Activated CD4-positive, alpha-beta T cell treated with anti-CD3 and anti-CD28 coated beads for 1 hour (primary cell): ENCODE data around the gene HELZ2.
"Not testable (repeated sequence)": the region's sequence is repeated elsewhere in the genome, so short reads cannot be mapped to it uniquely, and the experiment has no call there.

Experiments used
- DNase-seq: peaks from one replicate; pipeline ENCODE4 v3.0.0-alpha.2; 2020

Gene HELZ2

GRCh38 chr20:63574156-63574828, at the start of gene HELZ2:
TSS of gene HELZ2 (minus strand) at chr20:63574239. CDS start at chr20:63572385, 1,854 bp downstream.
- peak; percentile 77 for DNase-seq

GRCh38 chr20:63622732-63623131, 48.7 kb upstream of the HELZ2 start:
- no peak for DNase-seq

DNA sequence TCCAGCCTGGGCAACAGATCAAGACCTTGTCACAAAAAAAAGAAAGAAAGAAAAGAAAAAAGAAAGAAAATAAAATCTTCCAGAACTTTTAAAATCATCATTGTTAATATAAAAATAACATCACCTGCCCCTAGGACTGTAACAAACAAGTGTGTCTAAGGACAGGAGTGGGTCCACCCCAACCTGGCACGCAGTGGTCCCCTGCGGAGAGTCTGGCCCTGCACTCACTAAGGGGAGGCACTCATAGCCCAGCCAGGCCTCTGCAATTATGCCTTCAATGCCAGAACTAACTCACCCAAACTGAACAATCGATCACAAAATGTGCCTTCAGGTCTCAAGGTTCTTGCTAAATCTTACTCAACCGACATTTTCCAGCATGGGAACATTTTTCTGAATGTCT, 48.1 kb upstream of the HELZ2 start:
- no peak for DNase-seq

DNA sequence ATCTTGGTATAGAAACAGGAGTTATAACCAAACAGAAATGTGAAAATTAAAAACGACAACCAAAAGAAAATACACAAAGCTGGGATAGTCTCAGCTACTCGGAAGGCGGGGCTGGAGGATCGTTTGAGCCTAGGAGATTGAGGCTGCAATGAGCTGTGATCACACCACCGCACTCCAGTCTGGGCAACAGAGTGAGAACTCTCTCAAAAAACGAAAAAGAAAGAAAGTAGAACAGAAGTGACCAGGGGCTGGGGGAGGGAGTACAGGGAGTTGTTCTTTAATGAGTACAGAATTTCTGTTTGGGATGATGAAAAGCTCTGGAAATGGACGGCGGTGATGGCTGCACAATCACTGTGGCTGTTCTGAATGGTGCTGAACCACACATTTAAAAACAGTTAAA, 47.0 kb upstream of the HELZ2 start:
- no peak for DNase-seq

- DNase-seq = no peak
Observed at GRCh38 chr20:63619505-63619904, 45.5 kb upstream of the HELZ2 start.

- DNase-seq = no peak
Observed at GRCh38 chr20:63619086-63619485, 45.0 kb upstream of the HELZ2 start.

GRCh38 chr20:63618291-63618980, 44.4 kb upstream of the HELZ2 start:
- no peak for DNase-seq

- DNase-seq = no peak
Observed at GRCh38 chr20:63617876-63618265, 43.8 kb upstream of the HELZ2 start.

GRCh38 chr20:63617092-63617875, 43.2 kb upstream of the HELZ2 start:
- no peak for DNase-seq

DNA sequence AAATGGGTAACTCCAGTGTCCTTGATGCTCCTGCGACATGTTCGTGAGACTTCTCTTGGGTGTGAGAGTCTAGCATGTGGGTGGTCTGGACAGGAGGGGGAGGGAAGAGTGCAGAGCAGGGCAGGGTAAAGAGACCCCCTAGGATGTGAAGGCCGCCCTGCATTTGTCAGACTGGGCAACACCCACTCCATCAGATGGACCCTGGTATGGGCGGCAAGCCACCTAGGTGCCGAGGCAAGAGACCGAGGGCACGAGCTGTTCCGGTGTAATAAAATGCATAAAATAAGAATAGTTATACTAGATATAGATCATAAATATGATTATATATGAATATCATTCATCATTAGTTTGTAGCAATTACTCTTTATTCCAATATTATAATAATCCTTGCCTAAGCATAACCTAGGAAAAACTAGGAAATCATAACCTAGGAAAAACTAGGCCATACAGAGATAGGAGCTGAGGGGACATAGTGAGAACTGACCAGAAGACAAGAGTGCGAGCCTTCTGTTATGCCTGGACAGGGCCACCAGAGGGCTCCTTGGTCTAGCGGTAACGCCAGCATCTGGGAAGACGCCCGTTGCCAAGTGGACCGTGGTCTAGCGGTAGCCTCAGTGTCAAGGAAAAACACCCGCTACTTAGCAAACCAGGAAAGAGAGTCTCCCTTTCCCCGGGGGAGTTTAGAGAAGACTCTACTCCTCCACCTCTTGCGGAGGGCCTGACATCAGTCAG, 40.0 kb upstream of the HELZ2 start:
- not testable (repeated sequence) for DNase-seq

DNA sequence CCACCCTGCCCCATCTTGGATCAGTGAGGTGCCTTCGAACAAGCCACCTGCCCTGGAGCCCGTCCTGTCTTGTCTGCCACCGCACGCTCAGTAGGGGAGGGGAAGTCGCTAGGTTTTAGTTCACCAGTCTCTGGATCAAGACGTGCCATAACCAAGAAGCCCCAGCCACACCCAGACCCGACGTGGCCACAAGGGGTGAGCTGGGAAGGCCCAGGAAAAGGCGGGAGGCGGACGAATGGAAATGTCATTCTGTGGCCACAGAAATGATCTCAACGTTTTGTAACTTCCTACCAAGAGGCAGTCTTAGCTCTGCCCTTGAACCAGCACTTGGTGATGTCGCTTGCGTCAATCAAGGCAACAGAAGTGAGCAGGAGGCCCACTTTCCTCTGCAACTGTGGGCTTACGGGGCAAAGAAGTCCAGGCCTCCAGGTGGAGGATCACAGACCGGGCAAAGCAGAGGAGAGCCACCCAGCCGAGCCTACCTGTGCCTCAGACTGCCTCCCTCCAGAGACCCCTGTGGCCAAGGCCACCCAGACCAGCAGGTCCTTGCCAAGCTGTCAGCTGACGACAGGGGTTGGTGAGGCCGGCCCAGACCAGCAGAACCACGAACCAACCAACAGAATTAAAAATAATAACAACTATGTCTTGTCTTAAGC, 38.4 kb upstream of the HELZ2 start:
- no peak for DNase-seq

DNA sequence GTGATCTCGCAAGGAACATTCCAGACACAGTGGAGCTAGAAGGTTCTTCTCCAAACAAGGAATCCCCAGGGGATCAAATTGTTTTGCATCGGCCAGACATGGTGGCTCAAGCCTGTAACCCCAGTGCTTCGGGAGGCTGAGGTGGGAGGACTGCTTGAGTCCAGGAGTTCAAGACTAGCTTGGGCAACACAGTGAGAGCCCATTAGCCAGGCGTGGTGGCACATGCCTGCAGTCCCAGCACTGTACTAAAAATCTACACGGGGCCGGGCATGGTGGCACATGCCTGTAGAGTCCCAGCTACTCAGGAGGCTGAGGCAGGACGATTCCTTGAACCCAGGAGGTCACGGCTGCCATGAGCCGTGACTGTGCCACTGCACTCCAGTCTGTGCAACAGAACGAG, 37.6 kb upstream of the HELZ2 start:
- DNase-seq = no peak

- DNase-seq = no peak
Observed at GRCh38 chr20:63610581-63611435, 36.8 kb upstream of the HELZ2 start.

DNA sequence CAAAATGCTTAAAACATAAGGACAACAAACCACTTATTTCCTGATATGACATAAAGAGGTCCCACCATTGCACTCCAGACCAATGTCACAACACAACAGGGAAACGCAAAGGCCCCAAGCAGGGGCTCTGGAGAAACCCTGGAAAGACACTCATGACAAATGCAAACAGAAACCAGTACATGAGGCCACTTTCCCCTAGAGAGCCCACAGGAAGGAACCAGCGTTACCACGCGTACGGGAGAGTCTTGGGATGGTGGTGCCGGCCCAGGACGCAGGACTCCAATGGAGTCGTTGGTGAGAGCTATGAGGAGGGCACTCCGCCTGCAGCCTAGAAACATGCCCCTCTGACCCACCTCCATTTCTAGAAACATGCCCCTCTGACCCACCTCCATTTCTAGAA, 32.6 kb upstream of the HELZ2 start:
- no peak for DNase-seq

DNA sequence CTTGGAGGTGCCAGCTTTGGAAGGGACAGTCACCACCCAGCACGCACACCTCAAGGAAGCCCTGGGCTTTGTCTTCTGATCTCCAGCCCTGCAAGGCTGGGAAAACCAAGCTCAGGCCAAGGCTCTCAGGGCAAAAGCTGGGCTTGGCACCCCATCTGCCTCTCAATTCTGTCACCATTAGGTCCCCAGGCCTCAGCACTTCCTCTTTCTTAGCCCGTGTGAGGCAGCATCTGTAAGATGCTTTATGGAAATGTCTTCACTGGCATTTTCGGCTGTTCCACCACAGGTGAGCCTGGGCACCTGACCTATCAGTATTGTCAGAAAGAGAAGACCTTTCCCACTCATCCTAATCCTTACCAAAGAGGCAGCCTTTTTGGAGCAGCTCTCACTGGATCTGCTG, 28.3 kb upstream of the HELZ2 start:
- DNase-seq = no peak

DNA sequence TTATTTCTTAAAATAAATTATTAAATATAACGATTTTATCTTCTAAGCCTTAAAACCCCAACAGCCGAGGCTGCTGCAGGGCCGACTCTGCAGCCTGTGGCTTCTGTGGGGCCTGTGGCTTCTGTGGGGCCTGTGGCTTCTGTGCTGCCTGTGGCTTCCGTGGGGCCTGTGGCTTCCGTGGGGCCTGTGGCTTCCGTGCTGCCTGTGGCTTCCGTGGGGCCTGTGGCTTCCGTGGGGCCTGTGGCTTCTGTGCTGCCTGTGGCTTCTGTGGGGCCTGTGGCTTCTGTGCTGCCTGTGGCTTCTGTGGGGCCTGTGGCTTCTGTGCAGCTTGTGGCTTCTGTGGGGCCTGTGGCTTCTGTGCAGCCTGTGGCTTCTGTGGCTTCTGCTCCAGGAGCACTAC, 27.6 kb upstream of the HELZ2 start:
- not testable (repeated sequence) for DNase-seq

GRCh38 chr20:63599396-63600050, 25.5 kb upstream of the HELZ2 start:
- no peak for DNase-seq

DNA sequence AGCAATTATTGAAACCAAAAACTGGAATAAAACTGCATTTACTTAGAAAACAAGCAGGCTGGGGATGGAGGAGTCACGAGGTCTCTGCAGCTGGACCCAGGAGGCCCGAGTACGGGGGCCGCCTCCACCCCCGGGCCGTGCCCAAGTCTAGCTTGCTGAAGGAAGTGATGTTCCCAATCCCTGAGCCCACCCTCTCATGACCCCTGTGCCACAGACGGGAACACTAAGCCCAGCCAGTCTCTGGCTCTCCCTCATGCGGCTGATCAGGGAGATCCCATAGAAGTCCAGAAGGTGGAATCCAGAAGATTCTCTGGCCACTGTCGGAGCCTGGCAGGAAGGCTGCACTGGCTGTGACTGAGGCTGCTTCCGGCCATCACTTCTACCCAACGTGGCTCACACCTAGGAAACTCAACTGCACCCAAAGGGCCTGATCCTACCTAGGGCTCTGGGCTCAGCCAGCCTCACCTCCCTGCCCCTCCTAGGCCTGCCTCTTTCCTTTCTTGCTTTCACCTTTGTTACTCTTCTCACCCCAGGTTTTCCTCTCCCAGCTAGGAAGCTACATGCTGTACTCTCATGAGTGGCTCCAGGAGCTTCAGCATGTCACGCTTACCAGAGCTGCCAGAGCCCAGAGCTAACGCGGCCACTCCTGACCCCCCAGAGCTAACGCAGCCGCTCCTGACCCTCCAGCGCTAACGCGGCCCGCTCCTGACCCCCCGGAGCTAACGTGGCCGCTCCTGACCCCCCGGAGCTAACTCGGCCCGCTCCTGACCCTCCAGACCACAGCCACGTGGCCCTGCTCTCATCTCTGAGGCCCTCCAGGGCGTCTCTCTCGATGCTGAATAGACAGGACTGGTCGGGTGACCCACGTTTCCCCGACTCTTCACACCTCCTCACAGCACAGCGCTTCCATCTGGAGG, 24.7 kb upstream of the HELZ2 start:
- DNase-seq = no peak

DNA sequence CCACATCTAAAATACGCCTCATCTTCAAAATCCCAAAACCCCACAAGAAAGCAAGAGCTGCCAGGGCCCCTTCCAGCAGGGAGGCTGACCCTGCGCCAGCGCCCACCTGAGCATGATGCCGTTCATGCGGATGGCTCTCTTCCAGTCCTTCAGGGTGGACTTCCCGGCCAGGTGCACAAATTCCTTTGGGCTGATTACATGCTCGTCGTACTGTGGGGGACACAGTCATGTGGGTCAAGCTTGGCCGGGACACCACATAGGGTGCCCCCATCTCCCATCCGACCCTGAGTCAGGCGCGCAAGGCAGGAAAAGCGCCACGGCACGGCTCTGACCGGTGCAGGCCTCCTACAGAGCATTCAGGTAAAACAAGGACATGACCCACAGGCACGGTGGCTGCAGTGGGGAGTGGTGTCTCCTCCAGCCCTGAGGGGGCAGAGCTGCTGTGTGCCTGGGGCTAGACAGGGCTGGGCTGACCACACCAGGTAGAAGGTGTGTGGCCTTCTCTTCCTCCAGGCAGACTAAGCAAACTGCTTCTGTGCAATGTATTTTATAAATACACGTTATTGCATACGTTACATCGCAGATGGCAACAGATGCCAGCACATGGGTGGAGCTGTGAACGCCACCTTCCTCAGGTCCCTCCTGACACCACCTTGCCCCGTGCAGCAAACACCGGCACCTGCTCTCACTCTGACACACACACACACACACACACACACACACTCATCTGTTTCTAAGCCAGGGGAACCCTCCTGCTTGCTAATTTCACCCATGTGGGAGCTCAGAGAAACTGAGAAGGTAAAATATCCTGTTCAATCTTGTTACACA, 23.8 kb upstream of the HELZ2 start:
- DNase-seq = no peak
